CD4-positive, alpha-beta T cell treated with Interleukin-6 for 4 hours (primary cell): ENCODE data around the gene PROSER3.
A peak's percentile ranks its signal among the peaks of the same experiment; 100 is the strongest.

ENCODE experiments used
- DNase-seq: peaks from one replicate; pipeline ENCODE4 v3.0.0-alpha.2; 2020; ENCODE audit warnings: mixed read lengths

The PROSER3 gene

DNA sequence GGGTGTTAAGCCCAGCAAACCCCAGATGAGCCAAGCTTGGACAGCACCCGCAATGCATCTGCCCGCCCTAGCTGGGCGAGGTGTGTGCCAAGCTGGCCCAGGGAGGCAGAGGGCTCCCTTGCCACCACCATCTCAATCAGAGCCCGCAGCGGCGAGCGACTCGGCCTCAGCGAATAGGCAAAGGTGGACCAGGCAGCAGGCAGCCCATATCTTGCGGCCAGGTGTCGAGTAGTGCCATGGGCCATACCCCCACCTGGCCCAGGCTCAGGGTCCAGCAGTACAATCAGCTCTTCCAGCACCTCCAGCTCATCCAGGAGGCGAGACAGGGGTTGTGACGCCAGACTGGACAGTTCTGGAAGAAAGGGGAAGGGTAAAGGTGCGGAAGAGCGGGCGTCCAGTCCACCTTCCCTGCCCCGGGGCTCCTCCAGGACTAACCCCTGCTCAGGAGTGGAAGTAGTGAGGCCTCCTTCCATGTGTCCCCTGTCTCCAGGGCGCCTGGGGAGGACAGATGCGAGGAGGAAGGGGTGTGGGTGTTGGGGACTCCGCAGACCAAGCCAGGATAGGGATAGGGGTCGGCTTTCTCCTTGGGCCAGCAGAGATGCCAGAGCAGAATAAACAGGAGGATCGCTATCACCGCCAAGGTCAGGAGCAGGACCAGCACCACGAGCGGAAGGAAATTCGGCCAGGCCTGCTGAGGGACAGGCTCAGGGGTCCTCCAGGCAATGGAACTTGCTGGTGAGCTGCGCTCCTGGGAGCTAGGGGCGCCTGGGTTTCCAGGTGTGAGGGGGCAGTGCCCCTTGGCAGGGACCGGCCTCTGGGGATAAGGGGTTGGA is 18.5 kb upstream of the PROSER3 start:
- DNase-seq: no peak

DNA sequence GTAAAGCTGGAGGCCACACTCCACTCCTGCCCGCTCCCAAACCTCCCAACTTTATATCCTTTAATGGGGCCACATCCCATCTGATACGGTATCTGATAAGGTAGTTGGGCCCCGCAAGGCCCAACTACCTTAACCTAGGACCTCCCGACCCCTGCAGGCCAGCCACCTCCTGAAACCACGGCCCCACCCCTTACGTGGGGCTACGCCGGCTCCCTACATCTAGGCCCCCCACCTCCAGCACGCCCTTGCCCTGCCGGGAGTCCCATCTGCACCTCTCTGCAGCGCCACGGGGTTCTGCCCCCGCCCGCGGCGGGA is 17.9 kb upstream of the PROSER3 start:
- DNase-seq: no peak

DNA sequence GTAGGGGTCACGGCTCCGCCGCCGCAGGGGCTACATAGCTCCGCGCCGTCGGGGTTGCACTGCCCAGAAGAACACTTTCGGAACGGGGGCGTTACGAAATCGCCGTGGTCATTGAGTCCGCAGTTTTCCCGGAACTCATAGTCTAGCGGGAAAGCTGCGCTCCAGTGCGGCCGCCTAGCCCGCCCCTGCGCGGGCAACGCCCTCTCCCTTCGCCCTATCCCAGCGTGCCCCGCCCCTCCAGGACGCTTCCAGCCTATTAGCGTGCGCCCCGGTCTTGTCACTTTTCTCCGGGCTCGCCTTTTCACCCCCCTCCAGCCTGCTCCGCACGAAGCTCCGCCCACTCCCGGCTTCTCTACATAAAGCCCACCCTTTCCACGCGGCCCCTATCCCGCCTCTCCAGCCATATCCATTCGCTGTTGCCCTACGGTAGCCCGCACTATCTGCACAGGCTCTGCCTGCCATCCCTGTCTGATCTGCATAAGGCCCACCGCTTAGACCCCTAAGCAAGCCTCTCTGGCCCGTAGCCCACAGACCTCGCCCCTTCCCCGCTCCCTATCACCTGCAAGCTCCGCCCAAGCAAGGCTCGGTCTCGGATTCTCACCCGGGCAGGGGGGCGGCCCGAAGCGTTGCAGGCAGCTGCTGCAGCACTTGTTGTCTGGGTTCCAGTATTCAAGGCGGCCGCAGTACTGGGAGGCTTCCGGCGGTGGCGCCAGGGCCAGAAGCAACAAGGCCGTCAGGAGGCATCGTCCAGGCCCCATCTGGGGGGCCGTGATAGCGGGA is 17.4 kb upstream of the PROSER3 start:
- peak; percentile 98 for DNase-seq

DNA sequence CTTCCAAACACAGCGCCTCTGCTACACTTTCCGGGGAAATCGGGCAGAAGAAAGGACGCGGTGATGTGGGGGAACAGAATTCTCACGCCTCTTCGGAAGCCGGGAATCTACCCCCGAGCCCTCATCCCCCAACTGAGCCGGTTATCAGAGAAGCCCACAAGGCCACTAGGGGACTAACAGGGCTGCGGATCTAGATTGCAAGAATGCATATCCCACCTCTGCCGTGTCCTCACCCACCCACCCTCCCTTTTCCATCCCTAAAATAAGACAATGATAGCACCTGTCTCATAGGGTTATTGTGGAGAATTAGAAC is 16.8 kb upstream of the PROSER3 start:
- no peak for DNase-seq

DNA sequence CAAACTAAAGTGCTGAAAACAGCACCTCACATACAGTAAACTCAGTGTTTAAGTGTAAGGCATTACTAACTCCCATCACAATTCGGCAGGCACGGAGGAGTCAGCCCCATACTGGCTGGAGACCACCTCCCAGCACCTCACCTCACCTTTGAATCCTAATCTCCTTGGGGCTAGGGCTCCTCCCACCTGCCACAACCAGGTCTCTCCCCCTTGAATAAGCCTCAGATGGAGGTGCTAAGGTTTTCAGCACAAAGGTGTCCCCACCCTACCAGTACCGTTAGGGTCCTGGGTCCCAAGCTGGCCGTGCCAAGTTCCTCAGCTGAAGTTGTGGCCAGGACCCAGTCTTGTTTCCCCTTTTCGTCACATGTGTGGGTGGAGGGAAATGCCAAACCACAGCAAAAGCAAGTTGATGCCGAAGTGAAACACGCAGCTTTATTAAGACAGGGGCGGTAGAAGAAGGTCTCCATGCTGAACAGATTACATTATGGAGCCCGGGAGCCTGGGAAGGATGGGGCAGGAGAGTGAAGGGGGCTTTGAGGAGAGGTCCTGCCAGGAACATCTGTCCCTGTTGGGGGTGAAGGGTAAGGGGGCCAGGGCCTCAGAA is 15.8 kb upstream of the PROSER3 start, which contains the start of gene IGFLR1:
IGFLR1 (minus strand) TSS at position 332 of the 604 bp plus-strand sequence. CDS start 1,272 bp downstream, outside the sequence.
- peak; percentile 74 for DNase-seq

DNA sequence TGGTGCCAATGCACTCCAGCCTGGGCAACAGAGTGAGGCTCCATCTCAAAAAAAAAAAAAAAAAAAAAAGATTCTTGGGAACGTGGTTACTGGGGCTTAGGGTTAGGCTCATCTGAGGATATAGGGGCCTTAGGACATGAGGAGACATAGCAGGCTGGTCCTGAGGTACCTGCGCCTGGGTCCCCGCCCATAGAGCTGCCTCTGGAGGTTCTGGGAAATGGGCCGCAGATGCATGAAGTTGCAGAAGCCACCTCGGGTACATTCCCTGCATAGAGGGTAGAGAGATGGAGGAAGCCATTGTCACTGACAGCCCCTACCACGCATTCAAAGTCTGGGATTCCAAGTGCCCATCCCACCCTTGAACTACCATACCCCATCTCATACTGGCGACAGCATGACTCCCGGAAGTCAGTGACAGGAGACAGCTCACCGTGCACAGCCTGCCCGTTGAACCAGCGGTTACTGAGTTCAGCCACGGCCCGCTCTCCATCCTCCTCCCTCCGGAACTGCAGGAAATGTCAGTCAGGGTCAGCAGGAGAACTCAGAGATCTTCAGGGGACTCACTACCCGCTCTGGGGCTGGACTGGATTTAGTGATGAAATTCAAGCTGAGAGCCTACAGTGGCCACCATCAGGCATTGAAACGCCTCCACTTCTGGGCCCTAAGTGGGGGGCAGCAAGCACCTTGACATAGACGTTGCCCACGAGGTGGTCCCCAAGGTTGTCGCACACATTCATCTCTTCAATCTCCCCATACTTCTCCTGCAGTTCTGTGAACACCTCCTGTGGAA is 14.1 kb upstream of the PROSER3 start:
- no peak for DNase-seq

GRCh38 chr19:35744430-35745327 is 13.3 kb upstream of the PROSER3 start:
- peak; percentile 96 for DNase-seq

GRCh38 chr19:35745328-35746086 is 12.5 kb upstream of the PROSER3 start, which contains the start of the genes PSENEN and U2AF1L4:
PSENEN (plus strand) TSS chr19:35745651; CDS start chr19:35745931, 280 bp downstream.
U2AF1L4 (minus strand) TSS chr19:35745418; CDS start chr19:35745391, 27 bp downstream.
- DNase-seq: peak; percentile 97

- no peak for DNase-seq
These were observed 11.9 kb upstream of the PROSER3 start for GRCh38 chr19:35746087-35746462.

DNA sequence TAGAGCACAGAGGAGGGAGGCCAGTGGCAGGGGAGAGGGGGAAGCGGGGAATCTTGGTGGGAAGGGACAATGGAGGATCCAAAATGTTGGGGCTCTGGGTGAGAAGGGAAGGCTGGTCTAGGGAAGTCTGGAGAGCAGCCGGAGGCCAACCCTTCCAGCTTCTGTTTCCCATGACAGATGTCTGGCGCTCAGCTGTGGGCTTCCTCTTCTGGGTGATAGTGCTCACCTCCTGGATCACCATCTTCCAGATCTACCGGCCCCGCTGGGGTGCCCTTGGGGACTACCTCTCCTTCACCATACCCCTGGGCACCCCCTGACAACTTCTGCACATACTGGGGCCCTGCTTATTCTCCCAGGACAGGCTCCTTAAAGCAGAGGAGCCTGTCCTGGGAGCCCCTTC is 11.4 kb upstream of the PROSER3 start:
- DNase-seq: no peak

DNA sequence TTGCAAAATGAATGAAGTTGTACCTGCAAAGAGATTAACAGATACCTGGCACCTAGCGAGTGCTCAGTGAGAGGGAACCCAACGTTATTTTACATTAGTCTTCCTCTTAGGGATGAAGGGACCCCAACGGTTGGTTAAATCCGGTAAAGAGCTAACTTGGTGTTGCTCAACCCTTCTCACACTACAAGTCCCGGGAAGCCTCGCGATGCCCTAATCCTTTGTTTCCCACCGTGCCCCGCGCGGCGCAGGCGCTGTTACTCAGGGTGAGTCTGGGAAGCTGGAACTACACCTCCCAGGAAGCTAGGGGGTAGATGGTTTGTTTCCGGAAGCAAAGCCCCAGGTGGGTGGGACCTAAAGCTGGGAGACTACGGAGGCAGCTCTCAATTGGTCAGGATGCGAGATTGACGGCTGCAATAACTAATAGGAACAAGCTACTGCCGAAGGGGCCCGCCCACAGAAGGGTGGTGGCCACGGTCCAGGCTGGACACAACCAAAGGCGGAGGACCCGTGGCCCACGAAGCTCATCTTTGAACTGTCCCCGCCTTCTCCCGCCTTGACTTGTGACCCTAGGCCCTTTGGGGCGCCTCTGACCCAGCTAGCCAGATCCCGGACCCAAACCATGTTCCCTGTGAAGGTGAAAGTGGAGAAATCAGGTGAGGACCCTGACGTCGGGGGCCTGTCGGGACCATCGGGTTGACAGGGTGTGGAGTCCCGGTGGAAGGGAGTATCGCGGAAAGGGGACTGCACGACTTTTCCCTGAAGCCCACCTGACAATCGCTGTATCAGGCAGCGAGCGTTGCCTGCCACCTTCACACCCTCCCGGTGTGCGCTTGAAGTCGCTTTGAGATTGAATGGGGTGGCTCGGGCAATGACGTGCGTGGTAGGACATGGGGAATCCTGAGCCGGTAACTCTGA is 9.6 kb upstream of the PROSER3 start, which contains the start of gene LIN37:
LIN37 (plus strand) TSS at position 471 of the 915 bp plus-strand sequence; CDS start at position 620, 149 bp downstream.
- peak; percentile 99 for DNase-seq

- DNase-seq: no peak
These were observed 7.8 kb upstream of the PROSER3 start for GRCh38 chr19:35750167-35750566.

- no peak for DNase-seq
These were observed 5.9 kb upstream of the PROSER3 start for GRCh38 chr19:35751839-35752745.

DNA sequence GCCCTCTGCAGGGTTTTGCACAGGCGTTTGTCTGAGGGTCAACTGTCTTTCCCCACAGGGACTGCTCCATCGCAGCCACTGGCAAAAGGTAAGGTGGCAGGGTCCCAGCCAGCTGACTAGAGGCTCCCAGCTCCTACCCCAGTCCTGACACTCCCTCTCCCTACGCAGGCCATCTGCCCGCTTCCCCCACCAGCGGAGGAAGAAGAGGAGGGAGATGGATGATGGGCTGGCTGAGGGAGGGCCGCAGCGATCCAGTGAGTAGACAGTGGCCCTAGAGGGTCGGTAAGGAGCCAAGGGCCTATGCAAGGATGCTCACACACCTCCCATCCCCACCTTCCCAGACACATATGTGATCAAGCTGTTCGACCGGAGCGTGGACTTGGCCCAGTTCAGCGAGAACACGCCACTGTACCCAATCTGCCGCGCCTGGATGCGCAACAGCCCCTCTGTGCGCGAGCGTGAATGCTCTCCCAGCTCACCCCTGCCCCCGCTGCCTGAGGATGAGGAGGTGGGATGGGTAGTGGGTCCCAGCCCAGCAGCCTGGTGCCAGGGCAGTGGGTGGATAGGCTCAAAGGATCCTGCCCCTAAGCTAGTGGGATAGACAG is 5.1 kb upstream of the PROSER3 start:
- no peak for DNase-seq

DNA sequence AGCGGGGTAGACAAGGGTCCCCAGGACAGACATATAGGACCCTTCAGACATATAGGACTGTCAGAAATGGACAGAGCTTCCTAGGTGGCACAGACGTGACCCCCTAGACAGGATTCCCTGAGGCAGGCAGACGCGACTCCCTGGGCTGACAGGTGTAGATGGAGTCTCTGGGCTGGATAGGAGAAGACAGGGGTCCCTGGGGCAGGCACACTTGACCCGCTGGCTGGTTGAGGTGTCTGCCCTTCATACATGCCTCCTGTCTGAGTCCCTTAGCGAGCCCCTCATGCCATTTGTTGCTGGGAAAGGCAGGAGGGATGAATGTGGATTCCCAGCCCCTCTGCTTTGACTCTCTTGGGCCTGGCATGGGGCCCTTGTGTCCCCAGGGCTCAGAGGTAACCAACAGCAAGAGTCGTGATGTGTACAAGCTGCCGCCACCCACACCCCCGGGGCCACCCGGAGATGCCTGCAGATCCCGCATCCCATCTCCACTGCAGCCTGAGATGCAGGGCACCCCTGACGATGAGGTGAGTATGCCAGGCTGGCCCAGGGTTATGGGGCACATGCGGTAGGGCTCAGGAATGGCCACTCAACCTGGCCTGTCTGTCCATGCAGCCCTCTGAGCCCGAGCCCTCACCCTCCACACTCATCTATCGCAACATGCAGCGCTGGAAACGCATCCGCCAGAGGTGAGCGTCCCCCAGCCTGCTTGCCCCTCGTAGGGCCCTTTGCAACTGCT is 4.2 kb upstream of the PROSER3 start:
- DNase-seq: no peak

GRCh38 chr19:35754370-35755130 is 3.4 kb upstream of the PROSER3 start:
- no peak for DNase-seq

DNA sequence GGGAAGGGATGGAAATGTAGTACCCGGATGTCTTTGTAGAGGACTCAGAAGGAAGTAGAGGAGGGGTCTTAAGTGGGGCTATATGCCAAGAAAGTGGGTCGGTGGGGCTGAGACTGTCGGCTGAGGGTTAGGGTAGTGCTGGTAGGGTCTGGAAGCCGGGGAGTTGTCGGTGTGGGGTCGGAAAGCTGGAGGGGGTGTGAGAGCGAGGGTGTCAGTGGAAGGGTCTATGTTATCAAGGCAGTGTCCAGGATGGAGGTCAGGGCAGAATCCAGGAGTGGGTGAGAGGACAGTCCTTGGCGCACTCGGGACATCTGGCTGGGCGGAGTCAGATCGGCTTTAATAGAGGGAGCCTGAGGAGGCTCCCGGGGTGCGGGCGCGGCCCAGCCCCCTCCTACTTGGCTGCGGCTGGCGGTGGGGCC is 2.8 kb upstream of the PROSER3 start:
- no peak for DNase-seq
